IMR-90 (cell line): ENCODE results near the gene CEACAM7. TPM values are rescaled to one million over a fixed set of nuclear protein-coding genes. Genes with fewer than 3 reads are reported as not detected.

Experiments
- ATAC-seq: fragments of 200-7000 bp; cut with Tn5 transposase; 2 replicates; pipeline ENCODE4 v1.9.1; 2020; ENCODE audit warnings: low read depth, mild to moderate bottlenecking, moderate library complexity
- BruUV-seq: library from RNA; stranded (reverse); fragments of 400-500 nt; replicated peaks from 2 replicates; lab custom pipeline; 2021; lab: Mats Ljungman, UMichigan
- CTCF ChIA-PET: fragments of 300-600 bp; formaldehyde crosslinking; extraction: SDS; loops from one replicate; lab custom pipeline; 2021; ENCODE audit warnings: antibody characterized with exemption; lab: Yijun Ruan, JAX
- POLR2A ChIA-PET: fragments of 300-600 bp; sonication (Branson Sonifier 250); formaldehyde crosslinking; loops from one replicate; lab custom pipeline; 2022; ENCODE audit warnings: antibody characterized with exemption; ENCODE audit not compliant: unreplicated experiment; lab: Charles Lee
- DNase-seq: peaks from one replicate; pipeline ENCODE4 v3.0.0; 2013
- H2AFZ ChIP-seq: replicated peaks from 2 replicates; pipeline ENCODE3; 2013; ENCODE audit warnings: low read length, mild to moderate bottlenecking; ENCODE audit not compliant: poor library complexity
- H2AK5ac ChIP-seq: 2 replicates; pipeline ENCODE4 v1.6.1; 2013; ENCODE audit warnings: low read depth, low read length, inconsistent platforms
- H2AK9ac ChIP-seq: replicated peaks from 2 replicates; pipeline ENCODE3; 2013; ENCODE audit warnings: mild to moderate bottlenecking, low read depth, low read length, moderate library complexity; ENCODE audit not compliant: poor library complexity
- H2BK120ac ChIP-seq: 2 replicates; pipeline ENCODE4 v1.6.1; 2013; ENCODE audit warnings: low read depth, low read length, inconsistent platforms
- H2BK15ac ChIP-seq: 3 replicates; pipeline ENCODE4 v1.6.1; 2013; ENCODE audit warnings: low read depth, low read length, inconsistent platforms
- H2BK20ac ChIP-seq: 2 replicates; pipeline ENCODE4 v1.6.1; 2013; ENCODE audit warnings: low read depth, mild to moderate bottlenecking, inconsistent platforms, low read length, moderate library complexity
- H2BK5ac ChIP-seq: 2 replicates; pipeline ENCODE4 v1.6.1; 2013; ENCODE audit warnings: mild to moderate bottlenecking, low read depth, low read length, inconsistent platforms; ENCODE audit not compliant: poor library complexity, severe bottlenecking
- H3K14ac ChIP-seq: replicated peaks from 2 replicates; pipeline ENCODE4 v1.6.1; 2013; ENCODE audit warnings: low read depth, low read length, inconsistent platforms
- H3K18ac ChIP-seq: 2 replicates; pipeline ENCODE4 v1.6.1; 2013; ENCODE audit warnings: low read depth, low read length, control low read depth
- H3K23ac ChIP-seq: 2 replicates; pipeline ENCODE4 v1.6.1; 2013; ENCODE audit warnings: low read depth, low read length, inconsistent platforms
- H3K27ac ChIP-seq: 2 replicates; pipeline ENCODE4 v1.5.1; 2013; ENCODE audit warnings: mild to moderate bottlenecking, control low read depth, low read length; ENCODE audit not compliant: insufficient read depth
- H3K27me3 ChIP-seq: 2 replicates; pipeline ENCODE4 v1.6.1; 2013; ENCODE audit warnings: low read length; ENCODE audit not compliant: control insufficient read depth, insufficient read depth
- H3K36me3 ChIP-seq: 2 replicates; pipeline ENCODE4 v1.6.1; 2013; ENCODE audit warnings: low read length, mixed read lengths; ENCODE audit not compliant: control insufficient read depth, insufficient read depth
- H3K4ac ChIP-seq: 2 replicates; pipeline ENCODE4 v1.6.1; 2013; ENCODE audit warnings: low read depth, low read length, inconsistent platforms
- H3K4me1 ChIP-seq: 2 replicates; pipeline ENCODE4 v1.6.1; 2013; ENCODE audit warnings: low read length, mixed read lengths; ENCODE audit not compliant: control insufficient read depth, insufficient read depth
- H3K4me2 ChIP-seq: 2 replicates; pipeline ENCODE4 v1.6.1; 2013; ENCODE audit warnings: low read depth, mild to moderate bottlenecking, control low read depth, low read length, moderate library complexity
- H3K4me3 ChIP-seq: 2 replicates; pipeline ENCODE4 v1.5.1; 2013; ENCODE audit warnings: low read depth, mild to moderate bottlenecking, control low read depth, low read length, moderate library complexity; ENCODE audit not compliant: insufficient read depth
- H3K56ac ChIP-seq: 2 replicates; pipeline ENCODE4 v1.6.1; 2013; ENCODE audit warnings: low read length, inconsistent platforms; ENCODE audit not compliant: insufficient read depth; ENCODE audit errors: extremely low read depth
- H3K79me1 ChIP-seq, 2 experiments: 2 replicates each; pipeline ENCODE4 v1.6.1; 2013; ENCODE audit warnings: low read length in 2 of 2, inconsistent platforms in 1 of 2, low read depth in 1 of 2
- H3K9ac ChIP-seq: 2 replicates; pipeline ENCODE4 v1.6.1; 2013; ENCODE audit warnings: low read depth, low read length, control low read depth
- H3K9me1 ChIP-seq: 2 replicates; pipeline ENCODE4 v1.6.1; 2013; ENCODE audit warnings: low read length, inconsistent platforms; ENCODE audit not compliant: insufficient read depth
- H3K9me3 ChIP-seq: 2 replicates; pipeline ENCODE4 v1.6.1; 2013; ENCODE audit warnings: low read length; ENCODE audit not compliant: control insufficient read depth, insufficient read depth
- H4K20me1 ChIP-seq: 2 replicates; pipeline ENCODE4 v1.6.1; 2013; ENCODE audit warnings: low read length, inconsistent platforms; ENCODE audit not compliant: insufficient read depth
- H4K5ac ChIP-seq: 2 replicates; pipeline ENCODE4 v1.6.1; 2013; ENCODE audit warnings: mild to moderate bottlenecking, low read depth, low read length, control low read depth
- H4K8ac ChIP-seq, 2 experiments: 2 replicates each; pipeline ENCODE4 v1.6.1; 2013; ENCODE audit warnings: low read depth in 2 of 2, low read length in 2 of 2, control low read depth in 1 of 2, inconsistent platforms in 1 of 2
- H4K91ac ChIP-seq: 2 replicates; pipeline ENCODE4 v1.6.1; 2013; ENCODE audit warnings: low read depth, low read length, inconsistent platforms; ENCODE audit not compliant: insufficient read depth
- ELK1 ChIP-seq: fragments of 150-350 bp; IDR thresholded peaks from 2 replicates; pipeline ENCODE4 v1.6.1; 2016; ENCODE audit warnings: low read depth, mild to moderate bottlenecking, low read length, moderate library complexity, borderline replicate concordance
- RCOR1 ChIP-seq: IDR thresholded peaks from 2 replicates; pipeline ENCODE4 v1.6.1; 2012; ENCODE audit warnings: mild to moderate bottlenecking, low read length, improper control_type of control experiment; ENCODE audit not compliant: insufficient replicate concordance
- RFX5 ChIP-seq: IDR thresholded peaks from 2 replicates; pipeline ENCODE4 v1.8.0; 2012; ENCODE audit warnings: low read depth, mild to moderate bottlenecking, low read length, moderate library complexity
- WGBS, 2 experiments: methylation state at CpG; one replicate each; pipeline versions ENCODE4 v1.1.5 to v1.1.7; 2013; ENCODE audit warnings: missing lambda C conversion rate in 2 of 2; ENCODE audit not compliant: insufficient read length in 1 of 2; ENCODE audit errors: extremely low coverage in 2 of 2; 5-methylcytosine and 5-hydroxymethylcytosine counted together
- dilution Hi-C: fragments of 300-500 bp; cut with HindIII; formaldehyde crosslinking; loops from one replicate; pipeline ENCODE4 v1.14.3; 2018; ENCODE audit warnings: low sequenced_read_pairs; ENCODE audit not compliant: unreplicated experiment
- in situ Hi-C: fragments of 300-500 bp; cut with MboI; formaldehyde crosslinking; loops from 3 replicates; pipeline ENCODE4 v1.14.3; 2019; ENCODE audit warnings: low sequenced_read_pairs, inconsistent platforms, mixed read lengths
- intact Hi-C: fragments of 100-400 bp; cut with micrococcal nuclease; formaldehyde crosslinking; loops from 2 replicates; pipeline ENCODE4 v1.10.0; 2022
- polyA plus RNA-seq, 3 experiments: library from polyadenylated mRNA; depleted of rRNA; stranded (reverse); fragments of >200 nt; gene quantifications; 2 replicates each; pipeline ENCODE4 v1.2.3, GENCODE V29; 2012; ENCODE audit warnings: low replicate concordance in 1 of 3
- total RNA-seq: library from RNA; depleted of rRNA; stranded (reverse); fragments of >200 nt; gene quantifications from 2 replicates; pipeline ENCODE4 v1.2.3, GENCODE V29; 2012

Gene CEACAM7
- total and polyA plus RNA-seq, 2 of the 4 experiments (the other 2 are of a cell fraction), result not detected

GRCh38 chr19:41699968-41700323, 11.9 kb upstream of the CEACAM7 start:
- H3K18ac ChIP-seq, result no peak overlapping the region
- no peak overlapping the region for H2BK120ac ChIP-seq
- in situ Hi-C loops (no loop called here), intact Hi-C loops (no loop called here), dilution Hi-C loops (no loop called here)
- no peaks in the 10 kb centered on the region for H3K4me1 ChIP-seq
- no peak overlapping the region for H3K23ac ChIP-seq
- no peak overlapping the region for H4K5ac ChIP-seq
- no TSS peak for BruUV-seq
- POLR2A ChIA-PET, result no interaction called here
- no peak overlapping the region for H3K4ac ChIP-seq
- no peak overlapping the region for H3K27ac ChIP-seq
- no peaks in the 10 kb centered on the region for H3K9me3 ChIP-seq
- H2AFZ ChIP-seq, result no peak overlapping the region
- H3K9ac ChIP-seq, result no peak overlapping the region
- H2BK5ac ChIP-seq, result no peak overlapping the region
- H3K9me1 ChIP-seq, result no peaks in the 10 kb centered on the region
- H3K27me3 ChIP-seq, result no peaks in the 10 kb centered on the region
- no peak overlapping the region for H2BK20ac ChIP-seq
- no peaks in the 10 kb centered on the region for H3K79me1 ChIP-seq
- H4K20me1 ChIP-seq, result no peaks in the 10 kb centered on the region
- no peak overlapping the region for H3K4me3 ChIP-seq
- no peak overlapping the region for H2BK15ac ChIP-seq
- CTCF ChIA-PET, result no interaction called here
- H4K8ac ChIP-seq, result no peak overlapping the region
- no peak overlapping the region for H2AK5ac ChIP-seq
- ATAC-seq (no peak), DNase-seq (no peak)
- no peak for TF ChIP-seq ELK1
- TF ChIP-seq RCOR1, result no peak
- no peak for TF ChIP-seq RFX5
- H3K14ac ChIP-seq, result no peak overlapping the region
- H3K56ac ChIP-seq, result no peak overlapping the region
- no peaks in the 10 kb centered on the region for H3K36me3 ChIP-seq
- no peak overlapping the region for H2AK9ac ChIP-seq
- no peak overlapping the region for H4K91ac ChIP-seq
- H3K4me2 ChIP-seq, result no peak overlapping the region
- WGBS, 2 experiments, result 0% methylated on average over 1 of the region's 2 CpGs; no CpG with 5 or more reads in 1 of the 2 experiments
